GM21737 (cell line): ENCODE data around the gene RER1.

ENCODE experiments used
- ATAC-seq: cut with Tn5 transposase; IDR thresholded peaks from one replicate; pipeline ENCODE4 v1.9.1; 2021; ENCODE audit warnings: mild to moderate bottlenecking, moderate library complexity; ENCODE audit not compliant: unreplicated experiment

RER1 gene

DNA sequence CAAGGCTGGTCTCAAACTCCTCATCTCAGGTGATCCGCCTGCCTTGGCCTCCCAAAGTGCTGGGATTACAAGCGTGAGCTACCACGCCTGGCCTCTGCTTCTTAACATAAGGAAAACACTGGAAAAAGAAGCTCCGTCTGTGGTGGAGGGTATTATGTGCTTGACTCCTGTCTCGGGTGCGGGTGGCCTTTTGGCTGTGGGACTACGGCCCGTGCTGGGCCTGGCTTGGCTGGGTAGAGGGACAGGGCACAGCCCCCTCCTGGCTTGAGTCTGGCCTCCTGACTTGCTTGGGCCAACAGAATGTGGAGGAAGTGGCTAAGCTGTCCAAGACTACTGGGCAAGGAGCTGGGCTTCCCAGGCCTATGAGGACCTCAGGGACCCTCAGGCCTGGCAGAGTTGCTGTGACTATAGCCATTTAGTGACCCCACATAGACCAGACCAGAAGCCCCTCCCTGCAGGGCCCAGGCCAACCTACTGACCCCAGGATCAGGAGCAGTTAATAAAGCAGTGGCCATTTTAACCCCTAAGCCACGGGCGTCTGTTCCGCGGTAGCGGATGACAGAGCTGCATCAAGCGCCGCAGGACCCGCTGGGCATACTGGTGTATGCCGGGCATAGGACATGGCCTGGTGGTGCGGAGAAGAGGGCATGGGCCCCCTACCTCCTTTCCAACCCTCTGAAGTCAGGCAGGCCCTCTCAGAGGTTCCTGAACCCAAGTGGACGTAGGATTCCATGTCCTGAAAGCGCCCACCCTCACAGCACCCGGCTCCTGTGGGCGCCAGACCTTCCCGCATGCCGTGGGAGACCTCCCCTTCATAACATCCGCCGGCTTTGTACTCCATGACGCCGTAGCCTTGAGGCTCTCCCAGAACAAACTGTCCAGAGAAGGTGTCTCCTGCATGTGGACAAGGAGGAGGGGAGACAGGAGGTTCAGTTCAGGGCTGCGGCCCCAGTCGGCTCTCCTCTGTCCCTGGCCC lies 4.7 kb upstream of the RER1 start:
- ATAC-seq: no peak

GRCh38 chr1:2388004-2388913 lies 3.4 kb upstream of the RER1 start:
- ATAC-seq: no peak

DNA sequence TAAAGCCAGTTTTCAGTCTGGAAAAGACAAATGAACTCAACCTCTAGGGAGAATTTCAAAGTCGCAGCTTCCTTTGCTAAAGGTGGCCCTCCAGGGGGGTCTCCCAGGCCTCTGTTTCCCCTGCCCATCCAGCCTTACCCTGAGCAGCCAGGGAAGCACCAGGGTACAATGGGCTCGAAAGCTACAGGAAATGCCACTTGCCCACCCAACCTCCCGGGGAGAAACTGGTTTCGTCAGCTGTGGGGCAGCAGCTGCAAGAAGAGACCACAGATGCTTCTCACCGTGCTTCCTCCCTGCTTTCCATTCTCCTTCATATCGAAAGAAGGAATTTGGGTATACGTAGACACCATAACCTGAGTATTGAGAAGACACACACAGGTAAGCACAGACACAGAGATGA lies 2.0 kb upstream of the RER1 start:
- ATAC-seq: no peak

- ATAC-seq: peak; percentile 24
Observed at GRCh38 chr1:2391931-2392509, 379 bp downstream of the RER1 start.

- no peak for ATAC-seq
Observed at GRCh38 chr1:2392686-2393085, 1.0 kb downstream of the RER1 start.

DNA sequence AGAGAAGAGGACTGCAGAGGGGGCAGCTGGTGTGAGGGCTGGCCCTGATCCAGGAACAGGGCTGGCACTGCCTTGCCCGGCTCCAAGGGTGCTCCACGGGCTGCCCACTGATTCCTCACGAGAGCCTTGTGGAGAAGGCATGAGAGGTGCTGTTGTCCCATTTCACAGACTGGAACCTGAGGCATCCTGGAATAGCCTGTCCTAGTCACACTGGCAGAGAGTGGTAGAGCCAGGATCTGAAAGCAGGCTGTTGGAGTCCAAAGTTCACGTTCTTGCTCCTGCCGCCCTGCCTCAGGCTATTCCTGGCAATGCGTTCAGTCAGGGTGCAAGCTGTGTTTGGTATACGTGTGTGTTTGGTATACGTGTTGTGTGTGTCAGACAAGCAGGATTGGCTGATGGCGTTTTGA lies 1.8 kb downstream of the RER1 start:
- ATAC-seq: no peak

DNA sequence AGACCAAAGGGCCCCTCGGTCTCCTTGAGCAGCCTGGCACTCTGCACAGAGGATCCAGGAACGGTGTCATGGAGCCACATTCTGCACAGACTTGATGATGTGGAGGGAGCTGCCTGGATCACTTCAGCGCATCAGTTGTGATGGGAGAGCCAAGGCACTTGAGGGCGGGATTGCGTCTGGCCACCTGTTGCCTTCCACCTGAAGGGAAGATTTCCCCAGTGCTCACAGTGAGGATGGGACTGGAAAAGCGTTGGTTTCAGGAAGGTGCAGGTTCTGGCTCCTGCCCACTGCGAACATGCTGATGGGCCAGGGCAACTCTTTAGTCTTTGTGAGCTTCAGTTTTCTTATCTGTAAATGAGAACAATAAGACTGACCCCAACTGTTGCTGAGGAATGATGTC lies 2.6 kb downstream of the RER1 start:
- ATAC-seq: no peak

DNA sequence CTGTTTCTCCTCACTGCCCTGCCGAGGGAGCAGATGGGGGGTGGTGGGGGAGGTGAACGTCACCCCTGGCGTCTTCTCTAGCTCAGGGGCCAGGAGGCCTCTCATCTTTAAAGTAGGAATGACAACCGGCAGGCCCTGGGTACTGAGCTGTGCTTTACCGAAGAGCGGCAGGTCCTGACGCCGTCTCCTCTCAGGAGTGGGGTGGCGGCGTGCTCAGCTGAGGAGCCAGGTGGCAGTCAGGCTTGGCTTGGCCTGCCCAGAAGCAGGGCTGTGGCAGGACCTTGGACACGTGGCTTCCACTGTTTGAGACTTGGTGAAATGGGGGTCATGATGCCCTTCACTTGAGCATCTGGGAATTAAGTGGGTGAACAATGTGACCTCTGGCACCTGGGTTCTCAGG lies 3.1 kb downstream of the RER1 start:
- no peak for ATAC-seq

GRCh38 chr1:2395245-2395644 lies 3.6 kb downstream of the RER1 start:
- no peak for ATAC-seq

GRCh38 chr1:2396059-2396458 lies 4.4 kb downstream of the RER1 start:
- ATAC-seq: no peak

GRCh38 chr1:2396476-2396875 lies 4.8 kb downstream of the RER1 start:
- no peak for ATAC-seq

DNA sequence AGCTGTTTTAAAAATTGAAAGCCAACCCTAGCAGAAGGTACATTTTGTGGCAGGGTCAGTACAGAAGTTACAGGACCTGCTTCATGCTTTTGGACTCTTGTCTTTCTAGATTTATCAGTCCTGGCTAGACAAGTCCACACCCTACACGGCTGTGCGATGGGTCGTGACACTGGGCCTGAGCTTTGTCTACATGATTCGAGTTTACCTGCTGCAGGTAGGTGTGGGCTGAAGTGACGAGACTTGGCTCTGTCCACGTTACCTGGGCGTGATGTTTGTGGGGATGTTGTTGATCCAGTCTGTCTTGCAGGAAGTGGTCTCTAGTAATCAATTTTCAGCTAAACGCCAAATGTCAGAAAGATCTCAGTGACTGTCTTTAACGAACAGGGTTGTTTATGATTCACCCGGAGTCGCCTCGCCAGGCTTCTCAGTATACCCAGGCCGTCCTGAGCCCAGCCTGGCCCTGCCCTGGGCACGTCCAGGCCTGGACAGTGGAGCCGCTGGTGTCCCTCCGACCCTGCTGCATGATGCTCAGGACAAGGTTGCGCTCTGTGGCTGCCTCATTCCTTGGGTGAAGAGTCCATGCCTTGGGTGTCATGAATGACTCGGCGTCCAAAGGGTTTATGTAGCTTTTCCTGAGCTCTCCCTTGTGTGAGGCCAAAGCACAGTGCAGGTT lies 5.5 kb downstream of the RER1 start:
- no peak for ATAC-seq

- no peak for ATAC-seq
Observed at GRCh38 chr1:2398871-2399270, 7.2 kb downstream of the RER1 start.

DNA sequence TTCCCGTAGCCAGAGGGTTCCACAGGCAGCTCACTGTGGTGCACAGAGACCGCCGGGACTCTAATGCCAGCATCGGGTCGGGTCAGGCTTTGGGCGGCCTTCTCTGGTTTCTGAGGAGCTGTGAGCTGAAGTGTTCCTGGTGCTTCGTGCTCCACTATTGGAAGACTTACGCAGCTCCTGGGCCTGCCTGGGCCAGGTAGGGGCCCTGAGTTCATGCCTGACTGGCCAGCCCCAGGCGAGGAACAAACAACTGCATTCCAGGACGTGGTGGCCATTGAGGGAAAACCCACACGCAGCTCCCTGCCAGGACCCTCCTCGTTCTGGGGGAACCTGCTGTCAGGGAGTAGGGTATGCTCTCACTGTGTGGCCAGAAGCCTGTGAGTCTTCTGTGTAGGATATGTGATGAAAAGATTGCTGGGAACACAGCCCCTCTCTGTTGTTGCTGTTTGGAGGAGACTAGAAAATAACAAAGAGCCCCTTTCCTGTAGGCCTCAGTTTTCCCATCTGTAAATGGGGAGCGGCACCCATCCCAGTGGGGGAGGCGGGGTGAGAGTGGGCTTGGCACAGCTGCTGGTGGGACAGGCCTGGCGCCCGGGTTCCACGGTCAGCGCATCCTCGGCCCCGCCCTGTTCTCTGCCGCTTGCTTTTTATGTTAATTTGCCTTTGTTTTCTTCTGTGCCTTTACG lies 8.4 kb downstream of the RER1 start:
- ATAC-seq: no peak

- no peak for ATAC-seq
Observed at GRCh38 chr1:2400576-2400909, 8.9 kb downstream of the RER1 start.

GRCh38 chr1:2400950-2401649 lies 9.5 kb downstream of the RER1 start:
- no peak for ATAC-seq

DNA sequence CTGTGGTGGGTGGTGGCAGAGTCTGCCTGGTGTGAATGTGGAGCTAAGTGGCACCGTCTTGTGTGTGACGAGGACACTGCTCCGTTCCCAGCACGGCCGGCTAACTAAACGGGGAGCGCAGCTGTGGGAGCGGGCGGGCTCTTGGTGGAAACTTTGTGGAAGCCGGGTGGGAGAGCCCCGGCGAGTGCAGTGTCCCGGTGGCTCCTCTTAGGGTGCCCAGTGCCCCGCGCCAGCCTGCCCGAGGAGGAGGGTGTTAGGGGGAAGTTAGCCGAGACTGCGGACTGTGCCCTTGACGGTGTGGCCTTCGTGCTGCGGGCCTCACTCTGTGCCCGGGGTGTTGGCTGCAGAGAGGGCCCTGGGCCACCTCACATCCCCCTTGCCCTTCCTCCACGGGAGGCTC lies 10.8 kb downstream of the RER1 start:
- no peak for ATAC-seq

GRCh38 chr1:2403273-2403672 lies 11.6 kb downstream of the RER1 start:
- no peak for ATAC-seq

- ATAC-seq: no peak
Observed at GRCh38 chr1:2404142-2404889, 12.7 kb downstream of the RER1 start.
